DMS53 treated with DMSO at 0.1 percent for 48 hours (cell line): ENCODE data around the gene ITGB1BP2.
"Not testable (repeated sequence)": the region's sequence is repeated elsewhere in the genome, so short reads cannot be mapped to it uniquely, and the experiment has no call there.

Source experiments
- DNase-seq: peaks from one replicate; lab custom pipeline; 2025; ENCODE audit not compliant: unreplicated experiment; lab: John Stamatoyannopoulos, UW

Gene ITGB1BP2

DNA sequence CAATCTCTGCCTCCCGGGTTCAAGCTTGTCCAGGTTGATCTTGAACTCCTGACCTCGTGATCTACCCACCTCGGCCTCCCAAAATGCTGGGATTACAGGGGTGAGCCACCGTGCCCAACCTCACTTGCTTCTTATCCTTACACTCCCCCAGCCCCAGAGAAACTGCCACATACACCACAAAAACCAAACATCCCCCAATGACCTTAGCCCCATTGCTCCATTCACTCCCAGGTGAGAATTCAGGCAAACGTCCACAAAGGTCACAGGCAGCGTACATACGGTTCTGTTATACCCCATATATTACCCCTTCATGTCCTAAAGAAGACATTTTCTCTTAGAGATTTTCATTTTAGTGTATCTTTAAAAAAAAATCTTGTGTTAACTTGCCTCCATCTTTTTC lies 1.1 kb upstream of the ITGB1BP2 start:
- not testable (repeated sequence) for DNase-seq

DNA sequence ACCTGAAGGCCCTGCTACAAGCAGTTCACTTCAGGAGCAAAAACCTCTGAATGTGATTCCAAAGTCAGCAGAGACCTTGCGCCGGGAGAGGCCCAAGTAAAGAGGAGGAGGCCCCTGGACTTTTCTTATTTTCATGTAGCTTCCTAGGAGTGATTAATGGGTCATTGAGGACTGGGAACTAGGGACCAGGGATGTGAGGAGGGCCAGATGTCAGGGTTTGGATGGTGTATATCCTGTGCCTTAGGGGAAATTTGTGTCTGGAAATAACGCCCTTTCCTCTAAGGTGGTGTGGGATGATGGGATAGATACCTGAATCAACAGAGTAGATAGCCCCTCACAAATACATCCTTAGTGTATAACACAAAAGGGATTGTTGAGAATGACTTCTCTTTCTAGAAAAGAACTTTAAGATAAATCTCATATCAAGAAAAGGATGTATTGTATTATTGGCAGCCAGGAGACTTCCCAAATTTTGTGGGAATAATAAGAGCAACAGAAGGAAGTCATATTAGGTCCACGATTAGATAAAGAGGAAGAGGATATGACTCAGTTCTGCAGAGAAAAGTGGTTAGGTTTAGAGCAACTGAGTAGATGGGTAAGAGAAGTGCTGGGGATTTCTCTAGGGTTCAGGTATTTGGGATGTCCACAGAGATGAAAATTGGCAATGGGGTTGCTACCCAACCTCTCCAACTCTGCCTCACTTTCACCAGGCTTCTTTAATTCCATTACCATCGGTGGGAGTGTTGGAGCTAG lies 1.1 kb downstream of the ITGB1BP2 start:
- no peak for DNase-seq

DNA sequence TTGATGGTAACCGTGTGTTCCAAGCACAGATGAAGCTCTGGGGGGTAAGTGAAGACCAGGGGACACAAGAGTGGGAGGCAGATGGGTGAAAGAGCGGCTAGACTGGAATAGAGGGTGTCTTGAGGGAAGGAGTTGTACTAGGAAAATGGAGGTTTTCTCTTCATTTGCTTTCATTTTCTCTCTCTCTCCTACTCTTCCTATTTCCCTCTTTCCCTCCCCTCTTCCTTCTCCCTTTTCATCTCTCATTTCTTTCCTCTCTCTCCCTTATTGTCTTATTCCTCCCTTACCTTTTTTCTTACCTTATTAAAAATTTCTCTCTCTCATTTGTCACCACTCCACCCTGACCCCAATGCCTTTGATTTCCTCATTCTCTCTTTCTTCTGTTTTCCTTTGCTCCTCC lies 3.0 kb downstream of the ITGB1BP2 start:
- no peak for DNase-seq

DNA sequence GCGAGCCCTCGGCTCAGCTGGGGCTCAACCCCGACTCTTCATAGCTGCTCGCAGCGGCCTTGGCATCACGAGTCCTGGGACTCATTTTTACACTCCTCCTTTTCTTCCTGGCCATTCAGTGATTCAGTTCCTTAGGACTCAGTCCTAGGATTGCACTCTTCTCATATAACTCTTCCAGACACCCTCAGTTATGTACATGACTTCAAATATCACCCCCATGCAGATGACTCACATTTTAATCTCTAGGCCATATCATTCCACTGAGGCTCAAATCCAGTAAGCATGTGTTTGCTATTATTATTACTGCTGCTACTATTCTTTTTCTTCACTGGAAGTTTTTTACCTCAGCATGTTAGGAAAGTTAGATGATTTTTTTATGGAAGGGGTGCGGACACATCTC lies 14.4 kb downstream of the ITGB1BP2 start:
- no peak for DNase-seq

DNA sequence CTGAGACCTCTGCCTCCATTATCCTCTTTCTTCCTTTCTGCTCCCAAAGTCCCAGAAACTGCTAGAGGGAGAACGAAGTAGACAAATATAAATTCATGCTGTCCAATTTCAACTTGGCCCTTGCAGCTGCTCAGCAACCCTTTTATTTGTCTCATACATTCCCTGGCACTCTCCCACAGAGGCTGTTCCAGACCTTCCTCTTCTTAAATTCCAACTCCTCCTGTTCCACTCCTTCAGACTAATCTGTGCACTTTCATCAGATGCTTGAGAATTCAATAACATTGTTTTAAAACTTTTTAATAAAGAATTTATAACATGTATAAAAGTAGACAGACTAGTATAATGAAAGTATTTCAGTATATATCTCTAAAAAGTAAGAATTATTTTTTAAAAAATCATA lies 15.4 kb downstream of the ITGB1BP2 start:
- not testable (repeated sequence) for DNase-seq

DNA sequence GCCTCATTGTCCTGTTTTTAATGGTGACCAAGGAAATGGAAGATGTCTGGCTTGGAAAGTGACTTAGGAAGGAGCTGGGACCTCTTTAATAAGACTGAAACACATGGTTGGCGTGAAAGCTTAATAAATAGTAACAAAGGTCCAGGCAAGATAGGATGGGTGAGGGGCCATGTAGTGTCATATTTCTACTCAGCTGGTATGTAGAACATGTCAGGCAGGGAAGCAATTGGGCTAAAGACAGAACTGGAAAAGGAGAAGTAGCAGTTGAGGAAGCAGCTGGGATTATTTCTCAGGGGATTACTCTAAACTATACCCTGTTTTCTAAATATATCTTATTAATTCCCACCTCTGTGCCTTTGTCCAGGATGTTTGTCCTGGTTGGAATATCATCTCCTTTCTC lies 18.6 kb downstream of the ITGB1BP2 start:
- DNase-seq, result no peak

DNA sequence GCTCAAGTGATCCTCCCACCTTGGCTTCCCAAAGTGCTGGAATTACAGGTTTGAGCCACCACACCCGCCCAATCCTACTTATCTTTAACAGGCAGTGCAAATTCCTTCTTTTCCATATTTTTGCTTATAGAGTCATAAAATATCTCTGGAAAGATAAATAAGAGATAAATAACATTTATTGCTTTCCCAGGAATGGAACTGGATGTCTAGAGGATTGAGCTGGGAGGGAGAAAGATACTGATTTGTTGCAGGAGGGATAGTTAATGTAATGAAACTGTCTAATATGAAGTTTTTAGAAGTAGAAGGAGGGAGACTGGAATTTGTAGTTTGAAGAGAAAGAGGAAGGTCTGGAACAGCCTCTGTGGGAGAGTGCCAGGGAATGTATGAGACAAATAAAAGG lies 20.2 kb downstream of the ITGB1BP2 start:
- no peak for DNase-seq

DNA sequence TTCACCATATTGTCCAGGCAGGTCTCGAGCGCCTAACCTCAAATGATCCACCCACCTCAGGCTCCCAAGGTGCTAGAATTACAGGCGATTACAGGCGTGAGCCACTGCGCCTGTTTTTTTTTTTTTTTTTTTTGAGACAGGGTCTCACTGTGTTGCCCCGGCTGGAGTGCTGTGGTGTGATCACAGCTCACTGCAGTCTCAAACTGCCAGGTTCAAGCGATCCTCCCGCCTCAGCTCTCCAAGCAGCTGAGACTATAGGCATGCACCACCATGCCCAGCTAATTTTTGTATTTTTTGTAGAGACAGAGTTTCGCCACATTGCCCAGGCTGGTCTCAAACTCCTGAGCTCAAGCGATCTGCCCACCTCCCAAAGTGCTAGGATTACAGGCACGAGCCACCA lies 22.9 kb downstream of the ITGB1BP2 start:
- not testable (repeated sequence) for DNase-seq

DNA sequence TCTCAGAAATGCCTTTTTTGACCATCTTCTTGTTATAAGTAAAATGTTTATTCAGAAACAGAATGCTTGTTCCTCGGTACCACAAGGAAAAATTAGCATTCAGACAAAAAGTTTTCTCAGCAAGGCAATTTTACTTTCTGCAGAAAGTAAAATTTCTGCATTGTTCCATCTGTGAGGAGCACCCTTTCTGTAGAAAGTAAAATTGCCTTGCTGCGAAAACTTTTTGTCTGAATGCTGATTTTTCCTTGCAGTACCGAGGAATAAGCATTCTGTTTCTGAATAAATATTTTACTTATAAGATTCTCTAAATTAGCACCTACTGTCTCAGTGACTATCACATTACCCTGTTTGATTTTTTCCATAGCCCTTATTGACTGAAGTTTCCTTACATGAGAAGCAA lies 24.8 kb downstream of the ITGB1BP2 start:
- DNase-seq, result no peak

DNA sequence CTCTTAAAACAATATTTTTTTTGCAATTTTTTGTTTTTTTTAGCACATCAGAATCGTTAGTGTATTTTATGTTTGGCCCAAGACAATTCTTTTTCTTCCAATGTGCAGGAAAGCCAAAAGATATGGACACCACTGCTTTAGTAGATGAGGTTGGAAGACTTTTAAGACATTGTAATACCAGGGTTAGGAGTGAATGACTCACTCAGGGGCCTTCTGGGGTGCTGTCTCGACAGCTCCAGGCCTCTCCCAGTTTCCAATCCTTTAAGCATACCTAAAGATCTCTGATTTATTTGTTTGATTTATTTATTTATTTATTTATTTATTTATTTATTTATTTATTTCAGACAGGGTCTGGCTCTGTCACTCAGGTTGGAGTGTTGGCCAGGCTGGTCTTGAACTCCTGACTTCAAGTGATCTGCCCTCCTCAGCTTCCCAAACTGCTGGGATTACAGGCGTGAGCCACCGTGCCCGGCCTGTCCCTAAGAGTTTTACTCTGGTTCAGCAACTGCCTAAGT lies 47.7 kb downstream of the ITGB1BP2 start:
- DNase-seq, result not testable (repeated sequence)

DNA sequence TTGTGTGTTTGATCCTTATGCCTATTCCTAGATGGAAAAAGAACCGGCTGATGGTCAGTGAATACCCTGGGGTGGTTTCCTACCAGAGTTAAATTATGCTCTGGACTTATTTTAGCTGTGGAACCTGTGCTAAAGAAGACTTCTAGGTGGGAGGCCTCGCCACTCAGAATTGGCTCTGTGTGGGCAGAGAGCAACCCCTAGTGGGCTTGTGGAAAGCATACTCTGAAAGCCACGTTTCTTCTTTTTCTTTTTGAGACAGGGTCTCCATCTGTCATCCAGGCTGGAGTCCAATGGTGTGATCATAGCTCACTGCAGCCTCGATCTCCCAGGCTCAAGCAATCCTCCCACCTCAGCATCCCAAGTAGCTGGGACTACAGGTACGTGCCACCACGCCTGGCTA lies 48.3 kb downstream of the ITGB1BP2 start:
- DNase-seq, result not testable (repeated sequence)

DNA sequence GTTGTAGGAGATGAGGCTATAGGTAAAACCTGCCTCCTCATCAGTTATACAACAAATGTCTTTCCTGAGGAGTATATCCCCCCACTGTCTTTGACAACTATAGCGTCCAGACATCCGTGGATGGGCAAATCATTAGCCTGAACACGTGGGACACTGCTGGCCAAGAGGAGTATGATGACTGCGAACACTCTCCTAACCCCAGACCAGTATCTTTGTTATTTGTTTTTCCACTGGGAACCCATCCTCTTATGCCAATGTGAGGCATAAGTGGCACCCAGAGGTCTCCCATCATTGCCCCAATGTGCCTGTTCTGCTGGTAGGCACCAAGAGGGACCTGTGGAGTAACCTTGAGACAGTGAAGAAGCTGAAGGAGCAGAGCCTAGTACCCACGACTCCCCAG lies 50.9 kb downstream of the ITGB1BP2 start:
- not testable (repeated sequence) for DNase-seq
